HG02943 (cell line): ENCODE data around the gene POLR1H.

Source experiments
- ATAC-seq: cut with Tn5 transposase; IDR thresholded peaks from one replicate; pipeline ENCODE4 v1.9.1; 2021; ENCODE audit warnings: mild to moderate bottlenecking, low read depth, moderate library complexity; ENCODE audit not compliant: unreplicated experiment

The POLR1H gene

GRCh38 chr6:30092852-30093543 lies 31.9 kb downstream of the POLR1H start:
- ATAC-seq, result no peak

GRCh38 chr6:30093951-30094661 lies 33.0 kb downstream of the POLR1H start:
- no peak for ATAC-seq

GRCh38 chr6:30096829-30097228 lies 35.8 kb downstream of the POLR1H start:
- no peak for ATAC-seq

GRCh38 chr6:30097902-30098768 lies 37.1 kb downstream of the POLR1H start:
- no peak for ATAC-seq

GRCh38 chr6:30100154-30100553 lies 39.1 kb downstream of the POLR1H start:
- no peak for ATAC-seq

DNA sequence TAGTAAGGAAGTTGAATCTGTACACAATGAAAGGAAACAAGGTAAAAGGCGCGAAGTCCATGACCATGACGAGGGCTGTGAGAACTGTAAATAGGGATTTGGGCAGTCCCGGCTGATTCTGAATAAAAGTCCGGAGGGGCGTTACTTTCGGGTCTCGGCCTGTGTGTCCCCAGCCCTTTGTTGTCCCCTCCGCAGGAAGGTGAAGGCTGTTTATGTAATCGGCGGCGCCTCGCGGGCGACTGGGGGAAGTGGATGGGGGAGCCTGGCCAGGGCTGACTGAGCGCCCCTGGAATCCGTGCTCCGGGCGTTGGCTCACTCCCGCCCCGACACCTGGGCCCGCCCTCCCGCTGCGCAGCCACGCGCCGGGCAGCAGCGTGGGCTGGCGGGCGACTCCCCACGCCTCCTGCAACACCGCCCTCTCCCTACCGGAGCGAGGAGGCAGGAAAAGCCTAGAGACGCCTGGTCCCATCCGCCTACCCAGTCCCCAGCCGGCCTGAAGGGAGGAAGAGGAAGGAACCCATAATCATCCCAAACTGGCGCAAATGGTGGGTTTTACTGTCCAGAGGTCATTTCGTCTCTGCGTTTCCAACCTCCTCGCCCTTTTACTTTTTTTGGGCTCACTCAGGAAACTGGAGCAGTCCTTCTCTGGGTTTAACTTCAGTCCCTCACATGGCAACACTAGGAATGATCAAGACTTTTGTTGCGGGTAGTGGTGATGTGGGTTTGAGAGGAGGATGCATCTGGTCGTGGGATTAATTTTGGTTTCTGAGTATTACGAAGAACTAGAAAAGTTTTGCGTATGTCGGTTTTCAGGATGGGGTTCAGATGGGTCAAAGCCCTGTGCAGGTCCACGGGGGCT lies 39.7 kb downstream of the POLR1H start:
- no peak for ATAC-seq

- ATAC-seq, result no peak
Observed at GRCh38 chr6:30101444-30102413, 40.7 kb downstream of the POLR1H start.

DNA sequence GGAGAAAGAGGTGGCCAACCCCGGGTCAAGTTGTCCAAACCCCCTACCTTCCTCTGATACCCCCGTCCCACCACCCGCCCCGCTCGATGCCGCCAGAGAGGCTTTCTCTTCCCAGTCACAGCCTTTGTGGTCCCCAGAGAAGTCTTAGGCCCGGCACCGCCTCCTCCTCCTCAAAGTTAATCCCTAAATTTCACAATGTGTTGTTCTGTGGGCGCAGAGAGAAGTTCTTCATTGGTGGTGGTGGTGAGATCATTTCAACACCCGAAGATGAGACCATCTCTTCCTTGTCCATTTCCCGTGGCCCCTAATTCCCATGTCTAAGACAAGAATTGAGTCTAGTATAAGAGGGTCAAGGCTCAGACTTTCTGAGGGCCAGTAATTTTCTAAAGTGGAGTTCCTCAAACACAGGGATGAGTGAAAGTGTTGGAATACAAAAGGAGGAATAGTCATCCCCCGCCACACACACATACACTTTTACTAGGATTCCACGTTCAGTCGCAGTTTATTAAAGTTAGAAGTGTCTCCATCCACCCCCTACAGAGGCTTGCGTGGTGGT lies 41.4 kb downstream of the POLR1H start:
- no peak for ATAC-seq

- ATAC-seq, result no peak
Observed at GRCh38 chr6:30102970-30103871, 42.2 kb downstream of the POLR1H start.

GRCh38 chr6:30103872-30104179 lies 42.8 kb downstream of the POLR1H start:
- no peak for ATAC-seq

DNA sequence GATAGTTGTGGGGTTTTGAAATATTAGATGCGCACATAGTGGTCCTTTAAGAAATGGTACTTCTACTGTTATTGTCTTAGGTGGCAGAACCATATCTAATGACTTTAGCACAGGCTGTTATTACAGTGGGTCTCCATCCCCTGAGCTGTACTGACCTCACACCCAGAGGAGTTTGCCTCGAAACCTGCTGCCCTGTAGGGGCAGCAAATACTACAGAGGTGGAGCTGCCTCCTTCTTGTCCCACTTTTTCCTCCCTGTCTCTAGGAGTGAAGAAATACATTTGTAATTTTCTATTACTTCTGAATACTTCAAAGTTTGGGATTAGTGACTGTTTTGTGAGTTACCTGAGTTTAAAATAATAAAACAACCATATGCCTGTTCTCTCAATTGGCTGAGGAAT lies 43.6 kb downstream of the POLR1H start:
- no peak for ATAC-seq

GRCh38 chr6:30111266-30111856 lies 50.3 kb downstream of the POLR1H start:
- ATAC-seq, result no peak

GRCh38 chr6:30112402-30112994 lies 51.4 kb downstream of the POLR1H start:
- no peak for ATAC-seq

DNA sequence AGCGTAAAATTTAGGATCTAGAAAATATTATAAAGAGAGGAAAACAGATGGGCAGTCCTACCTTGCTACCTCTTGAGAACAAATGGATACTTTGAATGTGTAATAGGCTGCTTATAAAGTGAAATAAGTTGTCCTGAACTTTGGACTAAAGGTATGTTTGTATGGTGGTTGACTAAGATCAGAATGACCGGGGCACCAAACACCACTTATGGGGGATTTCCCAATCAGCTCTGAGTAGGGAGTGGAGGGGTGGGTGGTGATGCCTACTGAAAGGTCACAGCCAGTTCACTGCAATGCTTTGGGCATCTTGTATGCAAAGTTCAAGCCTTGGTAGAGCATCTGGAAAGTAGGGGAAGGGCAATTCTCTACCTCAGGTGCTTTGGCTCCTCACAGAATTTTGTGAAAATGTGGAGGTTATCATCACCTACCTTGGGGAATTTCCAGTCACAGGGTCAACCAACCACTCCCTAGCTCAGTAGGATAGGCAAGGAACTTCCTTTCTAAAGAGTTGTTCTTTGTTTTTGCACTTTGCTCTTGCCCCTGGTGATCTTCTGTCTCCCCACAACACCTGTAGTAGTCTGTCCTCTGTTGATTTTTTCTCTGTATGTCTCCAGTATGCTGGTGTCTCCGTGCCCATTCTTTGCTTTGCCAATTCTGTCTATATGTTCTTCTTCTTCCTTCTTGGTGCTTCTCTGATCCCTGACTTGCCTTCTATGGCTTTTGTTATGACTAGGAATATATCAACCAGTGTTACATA lies 52.1 kb downstream of the POLR1H start, which contains the start of gene TRIM31:
Gene TRIM31, minus strand, starts transcription at position 88 of the 757 bp plus-strand sequence. CDS start 285 bp downstream, outside the sequence.
- ATAC-seq, result peak; percentile 84

GRCh38 chr6:30113841-30114240 lies 52.8 kb downstream of the POLR1H start:
- no peak for ATAC-seq
